ENCODE data around the gene DDB1.

DNA sequence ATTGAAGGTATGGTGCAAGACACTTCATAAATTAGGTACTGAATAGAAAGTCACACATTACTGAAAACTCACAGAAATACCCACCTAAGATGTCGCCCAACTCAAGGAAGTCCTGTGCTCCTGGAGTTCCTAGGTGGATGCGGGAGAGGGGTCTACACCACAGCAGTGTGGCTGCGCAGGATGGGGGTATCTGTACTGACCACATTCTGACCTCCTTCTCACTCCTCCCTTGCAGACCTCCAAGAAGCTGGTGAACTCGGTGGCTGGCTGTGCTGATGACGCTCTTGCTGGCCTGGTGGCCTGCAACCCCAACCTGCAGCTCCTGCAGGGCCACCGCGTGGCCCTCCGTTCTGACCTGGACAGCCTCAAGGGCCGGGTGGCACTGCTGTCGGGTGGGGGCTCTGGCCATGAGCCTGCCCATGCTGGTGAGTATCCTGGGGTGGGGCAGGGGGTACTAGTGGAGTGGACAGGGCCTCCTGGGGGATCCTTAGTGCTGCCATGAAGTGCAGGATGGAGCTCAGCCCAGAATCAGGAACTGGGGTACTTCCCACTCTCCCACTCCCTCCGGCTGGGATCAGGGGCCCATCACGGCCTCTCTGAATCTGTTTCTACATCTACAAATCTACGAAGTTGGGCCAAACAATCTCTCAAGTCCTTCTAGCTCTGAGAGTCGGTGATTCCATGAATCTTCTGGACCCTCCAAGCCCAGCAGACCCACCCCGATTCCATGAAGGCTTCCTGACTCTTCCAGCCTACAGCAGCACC is 5.0 kb upstream of the DDB1 start:
- TF ChIP-seq ZNF230 (CRISPR knock-in tag; IDR thresholded peaks at IDR 0.05) (no peak), RAD21 (CRISPR knock-in tag; IDR thresholded peaks at IDR 0.05) (no peak), ELF4 (CRISPR knock-in tag; IDR thresholded peaks at IDR 0.05; ENCODE audit: borderline replicate concordance) (no peak)
